ENCODE measurements around the gene UBR2.
"Not testable (repeated sequence)": the region's sequence is repeated elsewhere in the genome, so short reads cannot be mapped to it uniquely, and the experiment has no call there.

Gene UBR2

DNA sequence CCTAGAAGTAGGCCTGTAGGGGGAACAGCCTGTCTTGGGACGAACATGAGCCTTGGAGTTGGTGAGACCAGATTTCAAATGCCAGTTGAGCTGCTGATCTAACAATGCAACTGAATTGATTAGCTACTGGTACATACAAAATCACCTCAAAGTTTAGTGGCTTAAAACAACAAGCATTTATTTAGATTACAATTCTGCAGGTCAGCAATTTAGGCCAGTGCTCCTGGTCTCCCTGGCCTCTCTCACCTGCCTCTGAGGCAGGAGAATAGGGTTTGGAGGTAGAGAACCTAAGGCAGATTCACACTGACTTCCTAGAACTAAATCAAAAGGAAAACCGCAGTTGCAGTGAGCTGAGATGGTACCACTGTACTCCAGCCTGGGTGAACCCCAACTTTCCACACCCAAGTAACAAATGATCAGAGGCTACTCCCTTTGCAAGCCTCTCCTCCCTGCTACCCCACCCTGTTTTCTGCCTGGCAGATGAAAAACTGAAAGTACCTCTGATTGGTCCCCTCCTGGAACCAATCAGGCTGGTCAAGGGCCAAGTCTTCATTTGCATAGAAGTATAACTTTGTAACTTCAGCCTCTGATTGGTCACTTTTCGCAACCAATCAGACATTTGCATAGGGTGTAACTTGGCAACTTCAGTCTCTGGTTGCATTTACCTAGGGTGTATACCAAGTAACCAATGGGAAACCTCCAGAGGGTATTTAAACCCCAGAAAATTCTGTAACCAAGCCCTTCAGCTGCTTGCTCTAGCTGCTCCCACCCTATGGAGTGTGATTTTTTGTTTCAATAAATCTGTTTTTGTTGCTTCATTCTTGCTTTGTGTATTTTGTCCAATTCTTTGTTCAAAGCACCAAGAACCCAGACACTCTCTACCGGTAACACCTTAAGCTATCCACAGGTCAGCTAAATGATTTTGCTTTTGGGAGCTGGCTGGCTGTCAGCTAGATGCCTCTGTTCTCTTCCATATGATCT is 8.1 kb upstream of the UBR2 start:
- DNase-seq, result no peak

DNA sequence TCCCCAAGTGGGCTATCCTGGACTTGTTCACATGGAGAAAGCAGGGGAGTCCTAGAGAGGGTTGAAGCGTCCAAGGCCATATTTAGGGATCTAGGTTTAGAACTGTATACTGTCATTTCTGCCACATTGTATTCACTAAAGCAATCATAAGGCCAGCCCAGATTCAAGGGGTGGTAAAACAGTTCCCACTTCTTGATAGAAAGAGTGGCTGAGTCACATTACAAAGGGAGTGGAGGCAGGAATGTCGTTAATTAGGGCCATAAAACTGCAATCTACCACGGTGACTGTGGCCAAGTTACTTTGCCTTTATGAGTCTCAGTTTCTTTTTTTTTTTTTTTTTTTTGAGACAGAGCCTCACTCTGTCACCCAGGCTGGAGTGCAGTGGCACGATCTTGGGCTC is 7.4 kb upstream of the UBR2 start:
- DNase-seq, result no peak

GRCh38 chr6:42559276-42559675 is 4.6 kb upstream of the UBR2 start:
- not testable (repeated sequence) for DNase-seq

GRCh38 chr6:42561986-42562385 is 1.8 kb upstream of the UBR2 start:
- DNase-seq, result no peak

- no peak for DNase-seq
These were observed 932 bp upstream of the UBR2 start for GRCh38 chr6:42562788-42563405.

GRCh38 chr6:42564506-42564825 is 637 bp downstream of the UBR2 start:
- DNase-seq, result no peak

DNA sequence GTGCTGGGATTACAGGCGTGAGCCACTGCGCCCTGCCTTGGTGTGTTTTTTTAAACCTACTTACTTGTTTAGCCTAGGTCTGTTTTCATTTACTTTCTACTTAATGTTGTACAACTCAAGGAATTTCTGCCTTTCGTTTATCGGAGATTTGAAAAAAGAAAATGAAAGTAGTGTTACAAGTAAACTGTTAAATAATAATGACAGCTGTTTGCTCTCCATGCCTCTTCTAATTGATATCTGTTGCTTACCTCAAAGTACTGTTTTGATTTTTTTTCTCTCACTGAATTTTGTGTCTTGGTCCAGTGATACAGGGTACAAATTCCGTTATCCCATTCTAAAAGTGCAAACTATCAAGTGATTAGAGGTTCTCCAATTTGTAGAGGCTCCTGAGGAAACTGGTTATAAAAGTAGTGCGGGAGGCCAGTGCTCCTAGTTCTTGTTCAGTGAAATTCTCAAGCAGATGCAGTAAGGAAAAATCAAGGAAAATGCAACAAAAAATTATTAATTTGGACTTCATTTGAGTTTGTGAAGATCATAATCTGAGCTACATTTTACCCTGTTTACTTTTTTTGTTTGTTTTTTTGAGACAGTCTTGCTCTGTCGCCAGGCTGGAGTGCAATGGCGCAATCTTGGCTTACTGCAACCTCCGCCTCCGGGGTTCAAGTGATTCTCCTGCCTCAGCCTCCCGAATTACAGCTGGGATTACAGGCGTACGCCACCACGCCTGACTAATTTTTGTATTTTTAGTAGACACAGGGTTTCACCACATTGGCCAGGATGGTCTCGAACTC is 2.2 kb downstream of the UBR2 start:
- DNase-seq, result no peak

GRCh38 chr6:42566614-42567208 is 2.9 kb downstream of the UBR2 start:
- DNase-seq, result no peak

DNA sequence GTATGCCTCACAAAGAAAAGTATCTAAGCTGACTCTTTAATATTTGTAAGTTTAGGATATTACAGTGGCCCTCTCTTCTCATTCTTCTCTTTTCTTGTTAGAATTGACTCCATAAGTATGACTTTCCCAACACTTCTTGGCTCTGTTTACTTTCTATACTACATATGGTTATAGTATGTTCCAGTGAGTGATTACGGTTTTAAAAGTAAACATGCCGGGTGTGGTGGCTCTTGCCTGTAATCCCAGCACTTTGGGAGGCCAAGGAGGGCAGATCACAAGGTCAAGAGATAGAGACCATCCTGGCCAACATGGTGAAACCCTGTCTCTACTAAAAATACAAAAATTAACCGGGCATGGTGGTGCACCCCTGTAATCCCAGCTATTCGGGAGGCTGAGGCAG is 3.4 kb downstream of the UBR2 start:
- not testable (repeated sequence) for DNase-seq

- DNase-seq, result no peak
These were observed 5.5 kb downstream of the UBR2 start for GRCh38 chr6:42569102-42570028.

- DNase-seq, result no peak
These were observed 7.9 kb downstream of the UBR2 start for GRCh38 chr6:42571611-42572342.

- DNase-seq, result no peak
These were observed 8.7 kb downstream of the UBR2 start for GRCh38 chr6:42572523-42572922.

DNA sequence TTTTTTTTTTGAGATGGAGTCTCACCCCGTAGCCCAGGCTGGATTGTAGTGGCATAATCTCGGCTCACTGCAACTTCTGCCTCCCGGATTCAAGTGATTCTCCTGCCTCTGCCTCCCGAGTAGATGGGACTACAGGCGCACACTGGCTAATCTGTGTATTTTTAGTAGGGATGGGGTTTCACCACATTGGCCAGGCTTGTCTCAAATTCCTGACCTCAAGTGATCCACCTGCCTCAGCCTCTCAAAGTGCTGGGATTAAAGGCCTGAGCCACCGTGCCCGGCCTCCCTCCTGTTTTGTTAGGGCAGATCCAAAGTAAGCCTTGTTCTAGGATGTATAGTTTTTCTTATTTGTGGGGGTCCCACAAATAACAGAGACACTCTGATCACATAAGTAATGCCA is 12.7 kb downstream of the UBR2 start:
- DNase-seq, result not testable (repeated sequence)

DNA sequence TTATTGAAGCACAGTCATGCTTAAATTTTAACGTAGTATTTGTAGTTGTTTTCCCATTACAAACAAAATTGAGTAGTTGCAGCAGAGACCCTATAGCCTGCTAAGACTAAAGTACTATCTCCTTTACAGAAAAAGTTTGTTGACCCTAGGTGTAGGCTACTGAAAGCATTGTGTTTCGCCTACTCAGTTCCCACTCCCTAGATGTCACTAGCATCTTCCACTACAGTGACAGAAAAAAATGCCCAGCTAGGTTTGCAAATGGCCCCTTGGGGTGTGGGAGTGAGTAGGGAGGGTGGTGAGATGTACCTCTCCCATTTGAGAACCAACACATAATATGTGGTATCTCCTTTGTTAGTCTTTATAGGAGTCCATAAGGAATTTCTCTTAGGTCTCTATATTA is 34.5 kb downstream of the UBR2 start:
- no peak for DNase-seq

- no peak for DNase-seq
These were observed 35.7 kb downstream of the UBR2 start for GRCh38 chr6:42599558-42599957.

GRCh38 chr6:42604150-42604549 is 40.3 kb downstream of the UBR2 start:
- no peak for DNase-seq

GRCh38 chr6:42604699-42605098 is 40.9 kb downstream of the UBR2 start:
- not testable (repeated sequence) for DNase-seq

GRCh38 chr6:42610416-42610815 is 46.6 kb downstream of the UBR2 start:
- no peak for DNase-seq

DNA sequence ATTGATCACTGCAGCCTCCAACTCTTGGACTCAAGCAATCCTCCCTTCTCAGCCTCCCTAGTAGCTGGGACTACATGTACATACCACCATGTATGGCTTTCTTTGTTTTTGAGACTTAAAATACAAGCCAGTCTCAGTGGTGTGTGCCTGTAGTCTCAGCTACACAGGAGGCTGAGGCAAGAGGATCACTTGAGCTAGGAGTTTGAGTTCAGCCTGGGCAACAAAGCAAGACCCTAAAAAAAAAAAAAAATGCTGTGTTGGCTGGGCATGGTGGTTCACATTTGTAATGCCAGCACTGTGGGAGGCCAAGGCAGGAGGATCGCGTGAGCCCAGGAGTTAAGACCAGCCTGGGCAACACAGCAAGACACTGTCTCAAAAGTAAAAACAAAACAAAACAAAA is 51.7 kb downstream of the UBR2 start:
- no peak for DNase-seq

DNA sequence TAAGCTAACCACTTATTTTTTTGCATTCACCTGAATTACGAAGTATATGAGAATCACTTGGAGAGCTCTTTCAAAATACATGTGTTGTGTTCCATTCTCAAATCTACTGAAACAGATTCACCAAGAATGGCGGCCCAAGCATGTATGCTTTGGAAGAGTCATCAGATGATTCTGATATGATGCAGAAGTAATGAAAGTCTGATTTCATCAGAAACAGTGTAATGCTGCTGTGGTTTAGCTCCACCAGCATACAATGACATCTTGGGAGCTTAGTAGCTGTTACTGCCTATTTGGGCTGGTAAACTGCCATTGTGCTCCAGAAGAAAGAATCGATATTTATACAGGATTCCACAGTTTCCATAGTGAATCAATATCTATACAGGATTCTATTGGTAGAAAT is 52.9 kb downstream of the UBR2 start:
- no peak for DNase-seq

- DNase-seq, result no peak
These were observed 54.3 kb downstream of the UBR2 start for GRCh38 chr6:42618105-42618504.
